HFFc6 (cell line): Measurements from ENCODE around the gene TIMM17B. TPM values are rescaled to one million over a fixed set of nuclear protein-coding genes. Genes with fewer than 3 reads are reported as not detected.

Experiments
- DNase-seq: peaks from one replicate; pipeline ENCODE4 v3.0.0-alpha.2; 2018
- H3K27ac Mint-ChIP-seq: 2 replicates; pipeline ENCODE4 v1.8.0; 2020; ENCODE audit warnings: mild to moderate bottlenecking, mixed read lengths
- H3K27me3 Mint-ChIP-seq: 2 replicates; pipeline ENCODE4 v1.8.0; 2021; ENCODE audit warnings: mild to moderate bottlenecking, moderate library complexity, mixed read lengths; ENCODE audit not compliant: insufficient read depth
- H3K36me3 Mint-ChIP-seq: 2 replicates; pipeline ENCODE4 v1.8.0; 2021; ENCODE audit warnings: low read depth, mixed read lengths
- H3K4me1 Mint-ChIP-seq: 2 replicates; pipeline ENCODE4 v1.8.0; 2020; ENCODE audit warnings: low read depth, mixed read lengths
- H3K4me3 Mint-ChIP-seq: 2 replicates; pipeline ENCODE4 v1.8.0; 2020; ENCODE audit warnings: mild to moderate bottlenecking, moderate library complexity, mixed read lengths
- H3K9me3 Mint-ChIP-seq: 2 replicates; pipeline ENCODE4 v1.8.0; 2020; ENCODE audit warnings: mild to moderate bottlenecking, mixed read lengths
- CTCF ChIP-seq: fragments of 200-600 bp; sonication (generic); IDR thresholded peaks from 2 replicates; pipeline ENCODE4 v1.5.0; 2021; ENCODE audit warnings: antibody characterized with exemption, mild to moderate bottlenecking
- total RNA-seq, 6 experiments: library from RNA; stranded (reverse); fragmentation: NEBNext Ultra II Directional; extraction: Animal tissue kit (Norgen Biotek cat#: 25700); gene quantifications; 2 replicates in 1 of 6; 3 replicates in 5 of 6; pipeline ENCODE4 v1.2.3, GENCODE V29; 2021

The TIMM17B gene
- total RNA-seq, 6 experiments from 2014 or later, result 53.0 to 65.2 (median 61.6) TPM

- no peak for TF ChIP-seq CTCF
- no peaks in the 10 kb centered on the region for H3K36me3 Mint-ChIP-seq
- no peaks in the 10 kb centered on the region for H3K4me1 Mint-ChIP-seq
- no peak overlapping the region for H3K27ac Mint-ChIP-seq
- H3K4me3 Mint-ChIP-seq, result no peak overlapping the region
- no peaks in the 10 kb centered on the region; the same call in 1 of the 2 replicates for H3K27me3 Mint-ChIP-seq
- H3K9me3 Mint-ChIP-seq, result no peaks in the 10 kb centered on the region
- DNase-seq, result no peak
Measured at GRCh38 chrX:48904626-48905025, 7.1 kb upstream of the TIMM17B start.

- no peak overlapping the region for H3K4me3 Mint-ChIP-seq
Measured at GRCh38 chrX:48904180-48904579, 6.6 kb upstream of the TIMM17B start.

GRCh38 chrX:48903290-48903689 is 5.7 kb upstream of the TIMM17B start:
- Mint-ChIP-seq H3K9me3 (no peaks in the 10 kb centered on the region), H3K27ac (no peak overlapping the region), H3K4me1 (no peaks in the 10 kb centered on the region), H3K4me3 (no peak overlapping the region), H3K27me3 (no peaks in the 10 kb centered on the region; the same call in 1 of the 2 replicates), H3K36me3 (no peaks in the 10 kb centered on the region)
- DNase-seq, result no peak
- TF ChIP-seq CTCF, result no peak

More at GRCh38 chrX:48904180-48904579, 6.6 kb upstream of the TIMM17B start:
- no peak for DNase-seq
- Mint-ChIP-seq H3K27me3 (no peaks in the 10 kb centered on the region; the same call in 1 of the 2 replicates), H3K9me3 (no peaks in the 10 kb centered on the region), H3K4me1 (no peaks in the 10 kb centered on the region), H3K36me3 (no peaks in the 10 kb centered on the region), H3K27ac (no peak overlapping the region; the same call in 1 of the 2 replicates)
- TF ChIP-seq CTCF, result no peak

GRCh38 chrX:48902776-48903175 is 5.2 kb upstream of the TIMM17B start:
- no peak for DNase-seq
- Mint-ChIP-seq H3K36me3 (no peaks in the 10 kb centered on the region), H3K27me3 (no peaks in the 10 kb centered on the region; the same call in 1 of the 2 replicates), H3K4me1 (no peaks in the 10 kb centered on the region), H3K9me3 (no peaks in the 10 kb centered on the region), H3K4me3 (no peak overlapping the region), H3K27ac (no peak overlapping the region)
- no peak for TF ChIP-seq CTCF

GRCh38 chrX:48902135-48902534 is 4.6 kb upstream of the TIMM17B start:
- no peak for DNase-seq
- no peaks in the 10 kb centered on the region; the same call in none of the 2 replicates for H3K27me3 Mint-ChIP-seq
- no peak overlapping the region for H3K27ac Mint-ChIP-seq
- H3K4me1 Mint-ChIP-seq, result no peaks in the 10 kb centered on the region
- H3K9me3 Mint-ChIP-seq, result no peaks in the 10 kb centered on the region
- no peaks in the 10 kb centered on the region for H3K36me3 Mint-ChIP-seq
- no peak for TF ChIP-seq CTCF
- H3K4me3 Mint-ChIP-seq, result no peak overlapping the region

- H3K36me3 Mint-ChIP-seq, result no peaks in the 10 kb centered on the region
- H3K9me3 Mint-ChIP-seq, result no peaks in the 10 kb centered on the region
- H3K4me1 Mint-ChIP-seq, result no peaks in the 10 kb centered on the region
- DNase-seq, result no peak
- TF ChIP-seq CTCF, result no peak
- no peaks in the 10 kb centered on the region; the same call in none of the 2 replicates for H3K27me3 Mint-ChIP-seq
- no peak overlapping the region for H3K27ac Mint-ChIP-seq
- no peak overlapping the region for H3K4me3 Mint-ChIP-seq
Measured at GRCh38 chrX:48901069-48901468, 3.5 kb upstream of the TIMM17B start.
